Esophagus muscularis mucosa (tissue), 4 donors: ENCODE results near the gene HSD11B1.

Experiments used
- CTCF ChIP-seq, 3 experiments: fragments of 200-600 bp in 2 of 3; fragments of 450-650 bp in 1 of 3; sonication (generic) in 2 of 3; IDR thresholded peaks; one replicate each; pipeline ENCODE4 v1.5.1; 2017 to 2019; ENCODE audit warnings: antibody characterized with exemption in 3 of 3, mild to moderate bottlenecking in 2 of 3, moderate library complexity in 1 of 3
- EP300 ChIP-seq: sonication (generic); formaldehyde crosslinking; IDR thresholded peaks from one replicate; pipeline ENCODE4 v1.6.1; 2017; ENCODE audit warnings: antibody characterized with exemption
- POLR2A ChIP-seq: fragments of 450-650 bp; IDR thresholded peaks from one replicate; pipeline ENCODE4 v1.6.1; 2017; ENCODE audit warnings: antibody characterized with exemption, moderate library complexity, mild to moderate bottlenecking, low read depth
- POLR2AphosphoS5 ChIP-seq, 2 donors: sonication (generic); formaldehyde crosslinking; IDR thresholded peaks; one replicate each; pipeline ENCODE4 v1.6.1; 2017; ENCODE audit warnings: antibody characterized with exemption in 2 of 2

DNA sequence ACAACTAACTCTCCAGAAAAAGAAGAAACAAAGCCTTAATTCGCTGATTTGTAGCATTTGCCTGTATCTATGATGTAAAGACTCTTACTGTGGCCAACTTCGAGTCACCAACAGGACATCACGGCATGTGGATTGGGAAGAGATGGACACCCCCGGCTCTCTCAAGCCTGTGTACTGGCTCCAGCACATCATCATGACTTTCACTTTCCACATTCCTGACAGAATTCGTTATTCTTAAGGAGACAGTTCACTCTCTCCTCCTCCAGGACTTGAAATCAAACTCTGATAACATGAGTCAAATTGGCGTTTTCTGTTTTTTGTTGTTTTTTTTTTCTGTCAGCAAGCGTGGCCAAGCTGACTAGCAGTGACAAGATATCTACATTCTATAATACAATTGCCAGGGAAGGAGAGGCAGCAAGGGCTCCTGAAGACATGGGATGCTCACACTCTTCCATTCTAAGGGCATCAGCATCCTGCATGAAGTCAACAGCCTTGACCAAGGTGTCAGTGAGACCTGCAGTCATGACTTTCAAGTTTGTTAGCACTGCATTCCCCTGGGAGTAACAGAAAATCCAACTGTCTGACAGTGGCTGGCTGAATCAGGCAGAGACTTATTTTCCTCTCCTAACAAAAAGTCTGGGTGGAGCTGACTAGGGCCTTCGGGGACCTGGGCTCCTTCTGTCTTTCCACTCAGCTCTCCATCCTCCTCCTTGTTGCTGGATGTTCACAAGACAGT is 37.9 kb downstream of the HSD11B1 start:
- no peak for TF ChIP-seq CTCF (IDR thresholded peaks at IDR 0.05)
- TF ChIP-seq POLR2A, result no peak
- no peak for TF ChIP-seq EP300
- TF ChIP-seq POLR2AphosphoS5 (IDR thresholded peaks at IDR 0.05), result no peak
